ENCODE results near the gene ASRGL1. TPM values are rescaled to one million over a fixed set of nuclear protein-coding genes. Genes with fewer than 3 reads are reported as not detected.
A peak's percentile ranks its signal among the peaks of the same experiment; 100 is the strongest.
"Not testable (repeated sequence)": the region's sequence is repeated elsewhere in the genome, so short reads cannot be mapped to it uniquely, and the experiment has no call there.

ASRGL1 gene
- total RNA-seq (2014; rRNA removed; shearing (Covaris generic)), result 4.3 and 10.6 TPM in 2 replicates

GRCh38 chr11:62337303-62338181 is at the start of gene ASRGL1:
Gene ASRGL1 (plus strand): TSS chr11:62337448. CDS start chr11:62337978, 530 bp downstream.
- DNase-seq (ENCODE audit: low spot score), result peak; percentile 60

GRCh38 chr11:62295504-62295903 is 41.7 kb upstream of the ASRGL1 start:
- DNase-seq (ENCODE audit: low spot score), result no peak

DNA sequence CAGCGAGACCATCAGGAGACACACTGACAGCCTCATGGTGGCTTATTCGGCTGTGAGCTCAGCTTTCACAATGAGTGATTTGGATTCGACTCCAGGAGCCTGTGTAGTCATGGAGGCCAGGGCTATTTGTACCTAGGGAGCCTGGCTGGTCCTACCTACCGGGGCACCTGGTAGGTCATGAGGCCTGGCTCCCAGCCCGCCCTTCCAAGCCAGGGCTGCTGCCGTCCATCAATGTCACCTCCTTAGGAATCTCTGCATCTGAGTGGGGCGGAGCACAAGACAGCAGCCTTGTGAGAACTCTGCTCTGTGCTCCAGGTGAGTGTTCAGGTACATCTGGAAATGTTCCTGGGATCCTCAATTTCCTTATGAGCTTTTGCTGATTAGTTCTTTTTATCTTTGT is 38.3 kb upstream of the ASRGL1 start, which contains the start of gene SCGB1D4:
TSS of gene SCGB1D4 (minus strand) at position 101 of the 400 bp plus-strand sequence. CDS start at position 36, 65 bp downstream.
- no peak for DNase-seq (ENCODE audit: low spot score)

DNA sequence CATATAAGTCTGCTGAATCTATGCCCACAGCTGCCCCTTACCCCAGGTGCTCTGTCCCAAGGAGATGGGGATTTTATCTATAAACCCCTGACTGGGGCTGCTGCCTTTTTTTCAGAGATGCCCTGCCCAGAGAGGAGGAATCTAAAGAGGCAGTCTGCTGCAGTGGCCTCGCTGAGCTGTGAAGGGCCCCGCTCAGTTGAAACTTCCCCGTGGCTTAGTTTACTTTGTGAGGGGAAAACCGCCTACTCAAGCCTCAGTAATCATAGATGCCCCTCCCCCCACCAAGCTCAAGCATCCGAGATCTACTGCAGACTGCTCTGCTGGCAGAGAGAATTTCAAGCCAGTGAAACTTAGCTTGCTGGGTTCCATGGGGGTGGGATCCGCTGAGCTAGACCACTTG is 31.0 kb upstream of the ASRGL1 start:
- DNase-seq (ENCODE audit: low spot score), result no peak

GRCh38 chr11:62307950-62308349 is 29.3 kb upstream of the ASRGL1 start:
- no peak for DNase-seq (ENCODE audit: low spot score)

DNA sequence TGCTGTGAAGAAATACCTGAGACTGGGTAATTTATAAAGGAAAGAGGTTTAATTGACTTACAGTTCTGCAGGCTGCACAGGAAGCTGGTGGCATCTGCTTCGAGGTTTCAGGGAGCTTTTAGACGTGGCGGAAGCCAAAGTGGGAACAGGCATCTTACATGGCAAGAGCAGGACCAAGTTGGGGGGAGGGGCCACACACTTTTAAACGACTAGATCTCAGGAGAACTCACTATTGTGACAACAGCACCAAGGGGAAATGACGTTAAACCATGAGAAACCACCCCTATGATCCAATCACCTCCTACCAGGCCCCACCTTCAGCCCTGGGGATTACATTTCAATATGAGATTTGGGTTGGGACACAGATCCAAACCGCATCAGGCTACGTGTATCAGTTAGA is 27.3 kb upstream of the ASRGL1 start:
- no peak for DNase-seq (ENCODE audit: low spot score)

- no peak for DNase-seq (ENCODE audit: low spot score)
Measured at GRCh38 chr11:62315431-62315830, 21.8 kb upstream of the ASRGL1 start.

- DNase-seq (ENCODE audit: low spot score), result no peak
Measured at GRCh38 chr11:62322524-62322923, 14.7 kb upstream of the ASRGL1 start.

DNA sequence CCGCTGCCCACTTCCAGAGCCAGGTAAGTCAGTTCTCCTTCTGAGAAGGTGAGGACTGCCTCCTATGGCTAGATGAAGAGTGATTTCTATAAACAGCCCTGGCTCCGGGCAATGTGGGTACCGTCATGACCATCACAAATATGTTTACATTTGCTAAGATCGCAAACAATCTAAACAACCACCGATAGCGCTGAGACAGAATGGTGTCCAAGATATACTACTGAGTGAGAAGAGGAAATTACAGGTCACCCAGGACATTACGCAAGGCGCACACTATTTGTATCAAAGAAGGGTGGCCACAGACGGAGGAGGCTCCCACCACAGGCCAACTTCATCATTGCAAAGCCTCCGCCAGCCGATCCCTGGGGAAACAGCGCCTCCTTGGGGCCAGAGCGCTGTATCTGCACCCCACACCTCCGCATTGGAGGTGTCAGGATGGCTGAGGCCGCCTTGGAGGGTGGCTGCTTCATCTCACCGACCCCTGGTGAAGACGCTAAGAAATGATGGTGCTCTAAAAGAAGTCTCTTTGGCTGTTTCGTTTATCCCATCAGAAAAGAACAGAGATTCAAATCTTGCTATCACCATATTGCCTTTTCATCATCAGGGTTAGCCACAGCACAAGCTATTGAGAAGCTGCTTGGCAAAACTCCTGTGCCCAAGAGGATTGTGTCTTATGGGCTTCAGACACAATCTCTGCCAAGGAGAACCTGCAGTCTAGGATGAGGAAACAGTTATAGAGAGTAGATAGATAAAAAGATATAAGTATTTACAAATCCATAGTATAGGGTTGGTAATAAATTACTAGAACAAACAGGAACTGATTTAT is 12.3 kb upstream of the ASRGL1 start:
- DNase-seq (ENCODE audit: low spot score), result peak; percentile 81

DNA sequence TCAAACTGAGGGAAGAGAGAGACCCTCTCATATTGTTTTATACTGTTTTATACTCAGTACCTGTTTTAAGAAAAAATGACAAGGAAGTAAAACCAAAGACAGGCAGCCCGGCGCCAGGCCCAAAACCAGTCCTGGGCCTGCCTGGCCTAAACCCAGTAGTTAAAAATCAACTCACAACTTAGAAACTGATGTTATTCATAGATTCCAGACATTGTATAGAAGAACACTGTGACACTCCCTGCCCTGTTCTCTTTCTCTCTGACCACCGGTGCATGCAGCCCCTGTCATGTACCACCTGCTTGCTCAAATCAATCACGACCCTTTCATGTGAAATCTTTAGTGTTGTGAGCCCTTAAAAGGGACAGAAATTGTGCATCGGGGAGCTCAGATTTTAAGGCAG is 11.5 kb upstream of the ASRGL1 start:
- not testable (repeated sequence) for DNase-seq (ENCODE audit: low spot score)

DNA sequence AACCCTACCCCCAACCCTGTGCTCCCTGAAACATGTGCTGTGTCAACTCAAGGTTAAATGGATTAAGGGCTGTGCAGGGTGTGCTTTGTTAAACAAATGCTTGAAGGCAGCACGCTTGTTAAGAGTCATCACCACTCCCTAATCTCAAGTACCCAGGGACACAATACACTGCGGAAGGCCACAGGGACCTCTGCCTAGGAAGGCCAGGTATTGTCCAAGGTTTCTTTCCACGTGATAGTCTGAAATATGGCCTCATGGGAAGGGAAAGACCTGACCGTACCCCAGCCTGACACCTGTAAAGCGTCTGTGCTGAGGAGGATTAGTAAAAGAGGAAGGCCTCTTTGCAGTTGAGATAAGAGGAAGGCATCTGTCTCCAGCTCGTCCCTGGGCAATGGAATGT is 10.5 kb upstream of the ASRGL1 start:
- DNase-seq (ENCODE audit: low spot score), result not testable (repeated sequence)

DNA sequence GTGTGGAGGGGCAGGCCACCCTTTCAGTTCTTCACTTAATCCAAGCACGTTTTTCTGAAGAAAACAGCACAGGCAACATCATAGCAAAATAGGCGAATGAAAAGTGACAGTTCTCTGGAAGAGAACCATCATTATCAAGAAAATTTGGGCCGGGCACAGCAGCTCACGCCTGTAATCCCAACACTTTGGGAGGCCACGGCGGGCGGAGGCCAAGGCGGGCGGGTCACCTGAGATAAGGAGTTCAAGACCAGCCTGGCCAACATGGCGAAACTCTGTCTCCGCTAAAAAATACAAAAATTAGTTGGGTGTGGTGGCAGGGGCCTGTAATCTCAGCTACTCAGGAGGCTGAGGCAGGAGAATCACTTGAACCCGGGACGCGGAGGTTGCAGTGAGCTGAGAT is 9.7 kb upstream of the ASRGL1 start:
- DNase-seq (ENCODE audit: low spot score), result not testable (repeated sequence)

GRCh38 chr11:62331264-62331663 is 6.0 kb upstream of the ASRGL1 start:
- DNase-seq (ENCODE audit: low spot score), result not testable (repeated sequence)

DNA sequence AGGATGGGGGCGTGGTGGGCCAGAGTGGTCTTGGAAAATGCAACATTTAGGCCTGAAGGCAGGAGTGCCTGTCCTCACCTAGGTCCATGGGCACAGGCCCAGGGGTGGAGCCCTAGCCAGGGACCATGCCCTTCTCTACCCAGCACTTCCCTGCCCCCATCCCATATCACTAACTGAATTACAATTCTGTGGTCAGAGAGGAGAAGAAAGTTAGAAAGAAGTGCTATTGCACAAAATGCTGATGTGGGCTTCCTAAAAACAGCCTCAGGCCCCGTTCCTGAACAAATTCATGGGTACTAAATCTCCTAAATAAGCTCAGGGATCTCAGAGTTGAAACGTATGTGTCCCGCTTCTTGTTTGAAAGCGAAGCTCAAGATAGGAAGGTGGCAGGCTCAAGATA is 3.5 kb upstream of the ASRGL1 start:
- DNase-seq (ENCODE audit: low spot score), result no peak

- DNase-seq (ENCODE audit: low spot score), result not testable (repeated sequence)
Measured at GRCh38 chr11:62336949-62337302, 322 bp upstream of the ASRGL1 start.

DNA sequence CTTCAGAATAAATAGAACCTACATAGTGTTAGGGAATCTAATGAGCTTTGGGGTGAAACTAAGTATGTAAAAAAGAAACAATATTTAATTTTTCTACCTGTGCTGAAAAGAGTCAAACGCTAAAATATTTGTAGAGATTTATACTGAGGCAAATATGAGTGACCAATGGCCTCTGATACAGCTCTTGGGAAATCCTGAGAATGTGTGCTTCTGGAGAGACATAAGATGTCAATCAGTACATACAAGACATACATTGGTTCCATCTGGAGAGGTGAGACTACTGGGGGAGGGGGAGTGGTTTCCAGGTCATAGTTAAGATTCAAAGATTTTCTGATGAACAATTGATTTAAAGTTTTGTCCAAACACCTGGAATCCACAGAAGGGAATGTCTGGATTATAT is 970 bp downstream of the ASRGL1 start:
- no peak for DNase-seq (ENCODE audit: low spot score)

GRCh38 chr11:62340269-62340901 is 3.1 kb downstream of the ASRGL1 start:
- DNase-seq (ENCODE audit: low spot score), result peak; percentile 35

GRCh38 chr11:62341588-62341987 is 4.3 kb downstream of the ASRGL1 start:
- no peak for DNase-seq (ENCODE audit: low spot score)

DNA sequence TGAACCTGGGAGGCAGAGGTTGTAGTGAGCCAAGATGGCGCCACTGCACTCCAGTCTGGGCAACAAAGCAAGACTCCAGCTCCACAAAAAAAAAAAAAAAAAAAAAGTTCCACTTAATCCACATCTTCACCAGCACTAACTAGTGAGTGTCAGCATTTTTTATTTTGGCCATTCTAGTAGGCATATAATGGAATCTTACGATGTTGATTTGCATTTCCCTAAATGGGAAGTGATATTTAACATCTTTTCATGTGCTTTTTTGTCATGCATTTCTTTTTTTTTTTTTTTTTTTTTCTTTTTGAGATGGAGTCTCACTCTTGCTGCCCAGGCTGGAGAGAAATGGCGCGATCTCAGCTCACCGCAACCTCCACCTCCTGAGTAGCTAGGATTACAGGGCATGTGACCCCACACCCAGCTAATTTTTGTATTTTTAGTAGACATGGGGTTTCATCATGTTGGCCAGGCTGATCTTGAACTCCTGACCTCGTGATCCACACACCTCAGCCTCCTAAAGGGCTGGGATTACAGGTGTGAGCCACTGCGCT is 6.5 kb downstream of the ASRGL1 start:
- DNase-seq (ENCODE audit: low spot score), result not testable (repeated sequence)

DNA sequence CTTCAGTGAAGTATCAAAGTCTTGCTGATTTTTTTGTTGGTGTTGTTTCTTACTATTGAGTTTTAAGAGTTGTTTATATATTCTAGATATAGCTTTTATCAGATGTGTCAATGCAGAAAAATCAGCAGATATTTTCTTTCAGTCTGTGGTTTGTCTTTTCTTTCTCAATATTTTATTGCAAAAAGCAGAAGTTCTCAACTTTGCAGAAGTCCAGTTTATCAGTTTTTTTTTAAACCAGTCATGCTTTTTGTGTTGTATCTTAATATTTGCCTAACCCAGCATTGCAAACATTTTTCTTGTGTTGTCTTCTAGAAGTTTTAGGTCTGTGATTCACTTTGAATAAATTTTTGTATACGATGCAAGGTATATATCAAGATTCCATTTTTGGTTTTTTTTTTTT is 7.0 kb downstream of the ASRGL1 start:
- no peak for DNase-seq (ENCODE audit: low spot score)

DNA sequence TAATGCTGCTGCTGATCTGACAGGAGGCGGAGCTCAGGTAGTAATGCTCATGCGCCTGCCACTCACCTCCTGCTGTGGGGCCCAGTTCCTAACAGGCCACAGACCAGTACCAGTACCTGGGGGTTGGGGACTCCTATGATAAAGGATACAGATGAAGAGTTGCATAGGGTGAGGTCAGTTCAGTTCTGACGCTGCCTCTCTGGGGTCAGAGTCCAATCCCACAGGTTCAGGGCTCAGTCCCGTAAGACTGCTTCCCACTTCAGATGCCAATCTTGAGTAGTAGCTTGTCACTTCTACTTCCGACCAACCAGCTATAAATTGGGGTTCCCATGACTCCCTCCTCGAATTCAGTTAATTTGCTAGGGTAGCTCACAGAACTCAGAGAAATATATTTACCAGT is 8.6 kb downstream of the ASRGL1 start:
- DNase-seq (ENCODE audit: low spot score), result no peak

Data from H4 (cell line).